ENCODE measurements around the gene HPSE2. TPM values are rescaled to one million over a fixed set of nuclear protein-coding genes. Genes with fewer than 3 reads are reported as not detected.

Gene HPSE2
- total RNA-seq, 4 donors from 2014 or later: 32.3 to 70.0 (median 43.6) TPM

- no peaks in the 10 kb centered on the region for H3K27me3 ChIP-seq
- H3K9me3 ChIP-seq: no peaks in the 10 kb centered on the region
- H3K36me3 ChIP-seq: peaks cover 0 to 11% (median 7%) of the 10 kb centered on the region in 4 donors
- intact Hi-C loops (cut with DNase I): no loop called here
- no peak overlapping the region for H3K4me3 ChIP-seq
- TF ChIP-seq, protein P1, sequence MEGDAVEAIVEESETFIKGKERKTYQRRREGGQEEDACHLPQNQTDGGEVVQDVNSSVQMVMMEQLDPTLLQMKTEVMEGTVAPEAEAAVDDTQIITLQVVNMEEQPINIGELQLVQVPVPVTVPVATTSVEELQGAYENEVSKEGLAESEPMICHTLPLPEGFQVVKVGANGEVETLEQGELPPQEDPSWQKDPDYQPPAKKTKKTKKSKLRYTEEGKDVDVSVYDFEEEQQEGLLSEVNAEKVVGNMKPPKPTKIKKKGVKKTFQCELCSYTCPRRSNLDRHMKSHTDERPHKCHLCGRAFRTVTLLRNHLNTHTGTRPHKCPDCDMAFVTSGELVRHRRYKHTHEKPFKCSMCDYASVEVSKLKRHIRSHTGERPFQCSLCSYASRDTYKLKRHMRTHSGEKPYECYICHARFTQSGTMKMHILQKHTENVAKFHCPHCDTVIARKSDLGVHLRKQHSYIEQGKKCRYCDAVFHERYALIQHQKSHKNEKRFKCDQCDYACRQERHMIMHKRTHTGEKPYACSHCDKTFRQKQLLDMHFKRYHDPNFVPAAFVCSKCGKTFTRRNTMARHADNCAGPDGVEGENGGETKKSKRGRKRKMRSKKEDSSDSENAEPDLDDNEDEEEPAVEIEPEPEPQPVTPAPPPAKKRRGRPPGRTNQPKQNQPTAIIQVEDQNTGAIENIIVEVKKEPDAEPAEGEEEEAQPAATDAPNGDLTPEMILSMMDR (IDR thresholded peaks at IDR 0.05): no peak
- no peak overlapping the region for H3K27ac ChIP-seq (replicated peaks in 1 of 4)
- H3K4me1 ChIP-seq: peaks cover 34 to 49% (median 38%) of the 10 kb centered on the region in 4 donors
- DNase-seq (ENCODE audit: extremely low spot score): no peak
- WGBS: 78% methylated on average over 6 of the region's 11 CpGs
Measured at GRCh38 chr10:98411166-98411565, 824.5 kb downstream of the HPSE2 start.

- H3K4me1 ChIP-seq: peaks cover 32 to 48% (median 36%) of the 10 kb centered on the region in 4 donors
- intact Hi-C loops (cut with DNase I): no loop called here
- WGBS: 86% methylated on average over 9 of the region's 10 CpGs
- peaks cover 0 to 11% (median 7%) of the 10 kb centered on the region in 4 donors for H3K36me3 ChIP-seq
- H3K27ac ChIP-seq (replicated peaks in 1 of 4): no peak overlapping the region
- no peak overlapping the region for H3K4me3 ChIP-seq
- no peaks in the 10 kb centered on the region for H3K27me3 ChIP-seq
- no peak for DNase-seq (ENCODE audit: extremely low spot score)
- no peaks in the 10 kb centered on the region for H3K9me3 ChIP-seq
- TF ChIP-seq POLR2A (IDR thresholded peaks at IDR 0.05; ENCODE audit: low read depth) (no peak), POLR2AphosphoS5 (IDR thresholded peaks at IDR 0.05) (no peak), EP300 (IDR thresholded peaks at IDR 0.05) (no peak)
- TF ChIP-seq, protein P1 (IDR thresholded peaks at IDR 0.05): no peak
Measured at GRCh38 chr10:98410759-98411158, 824.9 kb downstream of the HPSE2 start.

DNA sequence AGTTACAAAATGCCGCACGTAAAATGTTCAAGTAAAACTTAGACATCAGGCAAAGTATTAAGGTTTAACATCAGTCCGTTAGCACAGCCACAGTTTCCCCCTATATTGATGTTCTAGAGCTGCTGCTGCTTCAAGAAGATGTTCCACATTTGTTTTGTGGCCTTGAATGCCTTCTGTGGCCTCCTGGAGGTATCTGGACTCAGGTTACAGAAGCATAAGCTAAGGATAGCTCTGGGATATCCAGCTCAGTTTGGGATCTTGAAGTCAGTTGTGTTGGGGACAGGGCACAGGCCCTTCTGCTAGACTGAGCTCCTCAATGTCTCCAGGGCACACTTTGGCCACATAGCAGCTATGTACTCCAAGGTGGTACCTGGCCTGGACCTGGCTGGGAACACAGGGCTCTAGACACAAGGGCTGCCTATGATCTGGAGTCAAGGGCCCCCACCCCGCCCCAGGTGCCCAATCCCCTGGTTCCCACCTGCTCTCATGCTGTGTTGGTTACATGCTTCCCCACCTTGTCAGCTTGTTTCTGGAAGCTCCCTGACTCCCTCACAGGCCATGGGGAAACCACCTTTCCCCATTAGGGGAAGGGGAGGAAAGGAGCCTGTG is 825.4 kb downstream of the HPSE2 start:
- Histone ChIP-seq H3K27me3 (no peaks in the 10 kb centered on the region), H3K4me3 (no peak overlapping the region), H3K36me3 (peaks cover 0 to 13% (median 7%) of the 10 kb centered on the region in 4 donors), H3K9me3 (no peaks in the 10 kb centered on the region), H3K4me1 (peaks cover 27 to 48% (median 36%) of the 10 kb centered on the region in 4 donors), H3K27ac (replicated peaks in 1 of 4) (no peak overlapping the region)
- no peak for DNase-seq (ENCODE audit: extremely low spot score)
- intact Hi-C loops (cut with DNase I): no loop called here
- 87% methylated on average over 4 of the region's 4 CpGs for WGBS
- TF ChIP-seq POLR2AphosphoS5 (IDR thresholded peaks at IDR 0.05): no peak
- TF ChIP-seq, protein P1 (IDR thresholded peaks at IDR 0.05): no peak
- TF ChIP-seq EP300 (IDR thresholded peaks at IDR 0.05): no peak
- TF ChIP-seq POLR2A (IDR thresholded peaks at IDR 0.05; ENCODE audit: low read depth): no peak

DNA sequence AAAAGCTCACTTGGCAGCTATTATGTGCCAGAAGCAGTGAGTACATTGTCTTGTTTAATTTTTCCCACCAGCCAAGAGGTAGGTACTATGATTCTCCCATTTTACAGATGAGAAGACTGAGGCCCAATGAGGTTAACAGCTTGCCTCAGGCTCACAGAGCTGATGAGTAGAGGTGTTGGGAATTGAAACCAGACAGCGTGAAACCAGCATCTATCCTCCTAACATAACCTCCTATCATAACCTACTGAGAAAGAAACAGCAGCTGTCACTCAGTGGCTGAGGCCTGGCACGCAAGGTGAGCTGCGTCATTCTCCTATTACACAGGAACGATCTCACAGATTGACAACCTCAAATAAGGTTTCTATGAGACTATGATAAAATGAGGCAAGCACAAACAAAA is 826.9 kb downstream of the HPSE2 start:
- WGBS: 95% methylated on average over 4 of the region's 4 CpGs
- no peak for DNase-seq (ENCODE audit: extremely low spot score)

More for the DNA sequence above, 826.9 kb downstream of the HPSE2 start:
- Histone ChIP-seq H3K4me3 (no peak overlapping the region), H3K4me1 (peaks cover 19 to 42% (median 37%) of the 10 kb centered on the region in 4 donors), H3K9me3 (no peaks in the 10 kb centered on the region), H3K27me3 (no peaks in the 10 kb centered on the region), H3K36me3 (peaks cover 0 to 15% (median 12%) of the 10 kb centered on the region in 4 donors), H3K27ac (replicated peaks in 1 of 4) (no peak overlapping the region)
- TF ChIP-seq POLR2AphosphoS5 (IDR thresholded peaks at IDR 0.05) (no peak), EP300 (IDR thresholded peaks at IDR 0.05) (no peak), POLR2A (IDR thresholded peaks at IDR 0.05; ENCODE audit: low read depth) (no peak)
- TF ChIP-seq, protein P1 (IDR thresholded peaks at IDR 0.05): no peak
- intact Hi-C loops (cut with DNase I): no loop called here

Data from esophagus muscularis mucosa (tissue), 4 donors.